Measurements from ENCODE around the gene VASH1. TPM values are rescaled to one million over a fixed set of nuclear protein-coding genes. Genes with fewer than 3 reads are reported as not detected.

Gene VASH1
- total RNA-seq, 1 experiment from 2014 or later = 5.2 TPM

GRCh38 chr14:76832503-76832988, 71.3 kb downstream of the VASH1 start:
- POLR2A ChIA-PET = no interaction called here
- no peaks in the 10 kb centered on the region for H3K27me3 ChIP-seq (ENCODE audit: control insufficient read depth, insufficient read depth, low read length)

More at GRCh38 chr14:76832503-76832988, 71.3 kb downstream of the VASH1 start:
- Histone ChIP-seq H3K4me3 (ENCODE audit: low read depth in 2 of 2, low read length in 2 of 2) (no peak overlapping the region), H3K9me3 (ENCODE audit: control insufficient read depth, insufficient read depth, low read depth, low read length) (no peaks in the 10 kb centered on the region), H3K36me3 (ENCODE audit: control insufficient read depth, insufficient read depth, low read length) (no peaks in the 10 kb centered on the region), H3K27ac (ENCODE audit: low read length) (no peak overlapping the region), H3K4me1 (ENCODE audit: control insufficient read depth, insufficient read depth, low read length) (no peaks in the 10 kb centered on the region)
- intact Hi-C loops (cut with micrococcal nuclease; ENCODE audit: unreplicated experiment) (no loop called here), in situ Hi-C loops (cut with HindIII; ENCODE audit: low pct_unique_long_range_greater_than_20kb, low sequenced_read_pairs) (no loop called here)
- ATAC-seq = no peak
- no peak for DNase-seq (ENCODE audit: low read depth, low spot score)
- no TSS peak for BruUV-seq (replicated peaks)
- TF ChIP-seq TCF7L2 (IDR thresholded peaks at IDR 0.05; ENCODE audit: low read depth, low read length) = no peak
- TF ChIP-seq, protein P1, sequence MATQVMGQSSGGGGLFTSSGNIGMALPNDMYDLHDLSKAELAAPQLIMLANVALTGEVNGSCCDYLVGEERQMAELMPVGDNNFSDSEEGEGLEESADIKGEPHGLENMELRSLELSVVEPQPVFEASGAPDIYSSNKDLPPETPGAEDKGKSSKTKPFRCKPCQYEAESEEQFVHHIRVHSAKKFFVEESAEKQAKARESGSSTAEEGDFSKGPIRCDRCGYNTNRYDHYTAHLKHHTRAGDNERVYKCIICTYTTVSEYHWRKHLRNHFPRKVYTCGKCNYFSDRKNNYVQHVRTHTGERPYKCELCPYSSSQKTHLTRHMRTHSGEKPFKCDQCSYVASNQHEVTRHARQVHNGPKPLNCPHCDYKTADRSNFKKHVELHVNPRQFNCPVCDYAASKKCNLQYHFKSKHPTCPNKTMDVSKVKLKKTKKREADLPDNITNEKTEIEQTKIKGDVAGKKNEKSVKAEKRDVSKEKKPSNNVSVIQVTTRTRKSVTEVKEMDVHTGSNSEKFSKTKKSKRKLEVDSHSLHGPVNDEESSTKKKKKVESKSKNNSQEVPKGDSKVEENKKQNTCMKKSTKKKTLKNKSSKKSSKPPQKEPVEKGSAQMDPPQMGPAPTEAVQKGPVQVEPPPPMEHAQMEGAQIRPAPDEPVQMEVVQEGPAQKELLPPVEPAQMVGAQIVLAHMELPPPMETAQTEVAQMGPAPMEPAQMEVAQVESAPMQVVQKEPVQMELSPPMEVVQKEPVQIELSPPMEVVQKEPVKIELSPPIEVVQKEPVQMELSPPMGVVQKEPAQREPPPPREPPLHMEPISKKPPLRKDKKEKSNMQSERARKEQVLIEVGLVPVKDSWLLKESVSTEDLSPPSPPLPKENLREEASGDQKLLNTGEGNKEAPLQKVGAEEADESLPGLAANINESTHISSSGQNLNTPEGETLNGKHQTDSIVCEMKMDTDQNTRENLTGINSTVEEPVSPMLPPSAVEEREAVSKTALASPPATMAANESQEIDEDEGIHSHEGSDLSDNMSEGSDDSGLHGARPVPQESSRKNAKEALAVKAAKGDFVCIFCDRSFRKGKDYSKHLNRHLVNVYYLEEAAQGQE (IDR thresholded peaks at IDR 0.05; ENCODE audit: insufficient read depth in 1 of 2, low read depth in 2 of 2, low read length in 1 of 2) = no peak
- TF ChIP-seq POLR2AphosphoS5 (IDR thresholded peaks at IDR 0.05; ENCODE audit: low read depth, low read length) = no peak
- no peak for TF ChIP-seq SIN3A (IDR thresholded peaks at IDR 0.05; ENCODE audit: borderline replicate concordance, insufficient read depth, low read depth, low read length)
- TF ChIP-seq CTCF (IDR thresholded peaks at IDR 0.05) = no peak
- CTCF ChIA-PET = no interaction called here

Other genes starting within 250 kb of the VASH1 start
- gene ANGEL1, start 51.4 kb downstream of the VASH1 start, total RNA-seq (2021; ENCODE audit: unreplicated experiment) = 19.1 TPM
- not detected for gene LRRC74A, start 64.9 kb downstream of the VASH1 start, total RNA-seq (2021; ENCODE audit: unreplicated experiment)